DND-41 (cell line): ENCODE data around the gene KAT6B.

Experiments used
- EZH2 ChIP-seq: IDR thresholded peaks from 3 replicates; pipeline ENCODE4 v1.6.1; 2012; ENCODE audit warnings: borderline replicate concordance, low read depth, mild to moderate bottlenecking, moderate library complexity, low read length, inconsistent platforms; ENCODE audit not compliant: severe bottlenecking
- TF ChIP-seq, protein P1 (sequence below): IDR thresholded peaks from 2 replicates; pipeline ENCODE4 v1.5.1; 2012; ENCODE audit warnings: borderline replicate concordance, low read length, moderate library complexity, mild to moderate bottlenecking; ENCODE audit not compliant: poor library complexity, severe bottlenecking; ENCODE audit errors: extremely low read depth

- TF ChIP-seq, protein P1, sequence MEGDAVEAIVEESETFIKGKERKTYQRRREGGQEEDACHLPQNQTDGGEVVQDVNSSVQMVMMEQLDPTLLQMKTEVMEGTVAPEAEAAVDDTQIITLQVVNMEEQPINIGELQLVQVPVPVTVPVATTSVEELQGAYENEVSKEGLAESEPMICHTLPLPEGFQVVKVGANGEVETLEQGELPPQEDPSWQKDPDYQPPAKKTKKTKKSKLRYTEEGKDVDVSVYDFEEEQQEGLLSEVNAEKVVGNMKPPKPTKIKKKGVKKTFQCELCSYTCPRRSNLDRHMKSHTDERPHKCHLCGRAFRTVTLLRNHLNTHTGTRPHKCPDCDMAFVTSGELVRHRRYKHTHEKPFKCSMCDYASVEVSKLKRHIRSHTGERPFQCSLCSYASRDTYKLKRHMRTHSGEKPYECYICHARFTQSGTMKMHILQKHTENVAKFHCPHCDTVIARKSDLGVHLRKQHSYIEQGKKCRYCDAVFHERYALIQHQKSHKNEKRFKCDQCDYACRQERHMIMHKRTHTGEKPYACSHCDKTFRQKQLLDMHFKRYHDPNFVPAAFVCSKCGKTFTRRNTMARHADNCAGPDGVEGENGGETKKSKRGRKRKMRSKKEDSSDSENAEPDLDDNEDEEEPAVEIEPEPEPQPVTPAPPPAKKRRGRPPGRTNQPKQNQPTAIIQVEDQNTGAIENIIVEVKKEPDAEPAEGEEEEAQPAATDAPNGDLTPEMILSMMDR = no peak
- no peak for TF ChIP-seq EZH2
Measured at GRCh38 chr10:74901867-74902450, 75.6 kb downstream of the KAT6B start.
